GM12891 (cell line): ENCODE measurements around the gene TRIM47.

ENCODE experiments used
- DNase-seq: peaks from one replicate; pipeline ENCODE4 v3.0.0; 2011; ENCODE audit warnings: low spot score; ENCODE audit not compliant: insufficient read length
- FAIRE-seq: peaks from 2 replicates; lab custom pipeline; 2011; peaks lifted over from hg19 to GRCh38; lab: Jason Lieb, UNC
- PAX5 ChIP-seq: IDR thresholded peaks from 2 replicates; pipeline ENCODE4 v1.6.1; 2011; ENCODE audit warnings: low read length, moderate library complexity, mild to moderate bottlenecking; ENCODE audit not compliant: insufficient read depth, severe bottlenecking
- POLR2A ChIP-seq: IDR thresholded peaks from 2 replicates; pipeline ENCODE4 v1.6.1; 2011; ENCODE audit warnings: low read depth, low read length, control low read depth
- POLR2AphosphoS5 ChIP-seq: IDR thresholded peaks from 2 replicates; pipeline ENCODE4 v1.6.1; 2011; ENCODE audit warnings: low read depth, low read length, control low read depth
- POU2F2 ChIP-seq: IDR thresholded peaks from 2 replicates; pipeline ENCODE4 v1.6.1; 2011; ENCODE audit warnings: low read depth, mild to moderate bottlenecking, control low read depth, low read length, moderate library complexity
- SPI1 ChIP-seq: IDR thresholded peaks from 2 replicates; pipeline ENCODE4 v1.6.1; 2011; ENCODE audit warnings: low read depth, low read length, control low read depth
- TAF1 ChIP-seq: IDR thresholded peaks from 2 replicates; pipeline ENCODE4 v1.6.1; 2011; ENCODE audit warnings: low read depth, low read length, control low read depth

TRIM47 gene

GRCh38 chr17:75825748-75826370 is 52.5 kb downstream of the TRIM47 start:
- no peak for DNase-seq
- FAIRE-seq: no peak
- TF ChIP-seq POU2F2 (no peak), POLR2A (no peak)

GRCh38 chr17:75825149-75825552 is 53.2 kb downstream of the TRIM47 start:
- no peak for DNase-seq
- FAIRE-seq: no peak
- TF ChIP-seq POLR2A (no peak), POU2F2 (no peak), TAF1 (no peak), PAX5 (no peak), POLR2AphosphoS5 (no peak), SPI1 (no peak)

GRCh38 chr17:75824666-75825065 is 53.7 kb downstream of the TRIM47 start:
- DNase-seq: no peak
- TF ChIP-seq POLR2AphosphoS5: no peak
- no peak for TF ChIP-seq SPI1
- TF ChIP-seq TAF1: no peak
- TF ChIP-seq PAX5: no peak
- FAIRE-seq: no peak
